ENCODE data around the gene IL17C. TPM values are rescaled to one million over a fixed set of nuclear protein-coding genes. Genes with fewer than 3 reads are reported as not detected.

IL17C gene, protein sequence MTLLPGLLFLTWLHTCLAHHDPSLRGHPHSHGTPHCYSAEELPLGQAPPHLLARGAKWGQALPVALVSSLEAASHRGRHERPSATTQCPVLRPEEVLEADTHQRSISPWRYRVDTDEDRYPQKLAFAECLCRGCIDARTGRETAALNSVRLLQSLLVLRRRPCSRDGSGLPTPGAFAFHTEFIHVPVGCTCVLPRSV
- total RNA-seq = not detected in 2 replicates

GRCh38 chr16:88638323-88639230, at the start of gene IL17C:
TSS of gene IL17C (plus strand) at chr16:88638572. CDS start at chr16:88638642, 70 bp downstream.

GRCh38 chr16:88650749-88651275, 12.4 kb downstream of the IL17C start, which contains the start of gene CYBA:
TSS of gene CYBA (minus strand) at chr16:88651053. CDS start at chr16:88651013, 40 bp downstream.

DNA sequence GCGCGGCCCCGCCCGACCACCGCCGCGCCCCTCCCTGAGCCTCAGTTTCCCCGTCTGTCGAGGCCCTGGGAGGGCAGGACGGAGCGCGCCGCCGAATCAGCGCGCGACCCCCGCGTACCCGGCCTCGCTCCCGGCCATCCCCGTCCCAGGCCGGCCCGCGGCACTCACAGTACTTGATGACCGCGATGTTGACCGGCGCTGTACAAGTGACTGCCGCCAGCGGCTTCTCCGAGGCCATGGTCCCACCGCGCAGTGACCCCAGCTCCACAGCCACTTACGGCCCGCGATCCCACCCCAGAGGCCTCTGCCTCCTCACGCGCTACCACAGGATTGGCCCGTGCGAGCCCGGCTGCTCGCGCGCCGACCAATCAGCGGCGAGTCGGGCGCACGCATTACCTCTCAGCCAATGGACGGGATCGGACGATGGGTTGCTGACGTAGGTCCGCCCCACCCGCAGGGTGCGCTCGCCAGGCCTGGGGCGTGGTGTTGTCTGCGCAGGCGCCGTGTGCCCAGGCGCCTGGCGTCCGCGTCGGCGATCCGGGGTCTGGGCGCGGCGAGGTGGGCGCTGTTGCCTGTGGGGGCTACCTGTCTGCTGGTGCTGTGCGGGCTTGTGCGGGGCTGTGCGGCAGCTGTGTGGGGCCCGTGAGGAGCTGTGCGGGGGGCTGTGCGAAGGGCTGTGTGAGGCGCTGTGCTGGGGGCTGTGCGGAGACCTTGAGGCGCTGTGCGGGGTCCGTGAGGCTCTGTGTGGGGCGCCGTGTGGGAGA, 24.7 kb downstream of the IL17C start, which contains the start of gene MVD:
TSS of gene MVD (minus strand) at position 249 of the 764 bp plus-strand sequence. CDS start at position 238, 11 bp downstream.

GRCh38 chr16:88686439-88687253, 48.3 kb downstream of the IL17C start, which contains the start of gene SNAI3:
TSS of gene SNAI3 (minus strand) at chr16:88686507. CDS start at chr16:88686406, 101 bp downstream.

Other genes starting within 250 kb of the IL17C start
- gene ZFPM1, start 185.3 kb upstream of the IL17C start, total RNA-seq = 1.1 and 1.7 TPM in 2 replicates
- gene ZC3H18, start 68.2 kb upstream of the IL17C start, total RNA-seq = 9.8 and 11.6 TPM in 2 replicates
- gene CYBA, start 12.5 kb downstream of the IL17C start, total RNA-seq = 363 and 449 TPM in 2 replicates
- 60.4 and 68.6 TPM in 2 replicates for gene MVD, start 24.5 kb downstream of the IL17C start, total RNA-seq
- not detected in 2 replicates for gene SNAI3, start 47.9 kb downstream of the IL17C start, total RNA-seq
- 8.0 and 10.4 TPM in 2 replicates for gene RNF166, start 67.8 kb downstream of the IL17C start, total RNA-seq
- 11.3 and 17.6 TPM in 2 replicates for gene CTU2, start 67.9 kb downstream of the IL17C start, total RNA-seq
- 190 and 217 TPM in 2 replicates for gene PIEZO1, start 146.6 kb downstream of the IL17C start, total RNA-seq
- gene CDT1, start 165.2 kb downstream of the IL17C start, total RNA-seq = 5.0 and 12.3 TPM in 2 replicates
- 64.6 and 70.0 TPM in 2 replicates for gene APRT, start 173.4 kb downstream of the IL17C start, total RNA-seq
- gene GALNS, start 218.4 kb downstream of the IL17C start, total RNA-seq = 17.2 and 19.8 TPM in 2 replicates
- 78.0 and 90.4 TPM in 2 replicates for gene TRAPPC2L, start 218.6 kb downstream of the IL17C start, total RNA-seq
- not detected in 2 replicates for gene PABPN1L, start 228.1 kb downstream of the IL17C start, total RNA-seq